Measurements from ENCODE around the gene RAD9B. TPM values are rescaled to one million over a fixed set of nuclear protein-coding genes. Genes with fewer than 3 reads are reported as not detected.
"Not testable (repeated sequence)": the region's sequence is repeated elsewhere in the genome, so short reads cannot be mapped to it uniquely, and the experiment has no call there.

RAD9B gene
- total and polyA plus RNA-seq, 2 of the 13 experiments (the other 11 are each of a cell fraction or from before 2014, with no cell fraction given): 0.05 to 0.38 TPM

GRCh38 chr12:110461189-110461588 is 40.9 kb upstream of the RAD9B start:
- intact Hi-C loops (cut with micrococcal nuclease; ENCODE audit: unreplicated experiment); BruUV-seq (replicated peaks): not testable (repeated sequence)

GRCh38 chr12:110465024-110465423 is 37.1 kb upstream of the RAD9B start:
- FAIRE-seq (no peak), DNase-seq (ENCODE audit: low spot score) (no peak), ATAC-seq (no peak)
- in situ Hi-C loops (cut with HindIII; ENCODE audit: extremely low pct_ligation_motif_present, low pct_unique_long_range_greater_than_20kb): no loop called here
- no peaks in the 10 kb centered on the region for H4K20me1 ChIP-seq (ENCODE audit: insufficient read depth, low read length)
- WGBS (ENCODE audit: low lambda C conversion rate): 93% methylated on average over 2 of the region's 2 CpGs
- peaks cover 0 to 3% of the 10 kb centered on the region in 2 experiments; a peak in 1 of 5 replicates for H3K27me3 ChIP-seq (ENCODE audit: control insufficient read depth in 1 of 2, insufficient read depth in 2 of 2, low read length in 2 of 2)
- CTCF ChIA-PET (ENCODE audit: low intra/inter-chr PET ratio, low total read pairs): no interaction called here
- H2AFZ ChIP-seq (ENCODE audit: low read length): no peak overlapping the region
- no peak overlapping the region for H3K4me2 ChIP-seq (ENCODE audit: low read depth, low read length)
- H3K9ac ChIP-seq (ENCODE audit: insufficient read depth, low read depth, low read length): no peak overlapping the region
- no peaks in the 10 kb centered on the region for H3K9me3 ChIP-seq (ENCODE audit: low read length)
- H3K4me1 ChIP-seq (ENCODE audit: insufficient read depth, low read length): peaks cover 18% of the 10 kb centered on the region
- H3K36me3 ChIP-seq (replicated peaks in 1 of 2; ENCODE audit: control insufficient read depth in 1 of 2, insufficient read depth in 2 of 2, low read length in 2 of 2): peaks cover 5 to 38% of the 10 kb centered on the region in 2 experiments
- POLR2A ChIA-PET: no interaction called here
- H3K27ac ChIP-seq (ENCODE audit: extremely low read length, insufficient read depth, low read length): no peak overlapping the region
- intact Hi-C loops (cut with micrococcal nuclease; ENCODE audit: unreplicated experiment): no loop called here
- H3K4me3 ChIP-seq (replicated peaks in 1 of 3; ENCODE audit: insufficient read depth in 1 of 3, low read depth in 2 of 3, low read length in 3 of 3): no peak overlapping the region
- H3K79me2 ChIP-seq (ENCODE audit: insufficient read depth, low read length): peaks cover 22% of the 10 kb centered on the region
- no TSS peak for BruUV-seq (replicated peaks)
- TF ChIP-seq THAP7 (CRISPR knock-in tag; IDR thresholded peaks at IDR 0.05) (no peak), ZNF121 (CRISPR knock-in tag; IDR thresholded peaks at IDR 0.05) (no peak), RXRB (CRISPR knock-in tag; IDR thresholded peaks at IDR 0.05; ENCODE audit: borderline replicate concordance) (no peak), CSRNP2 (CRISPR knock-in tag; conservative IDR thresholded peaks at IDR 0.05; ENCODE audit: low read depth) (no peak), HIVEP1 (CRISPR knock-in tag; IDR thresholded peaks at IDR 0.05) (no peak), ZNF432 (CRISPR knock-in tag; IDR thresholded peaks at IDR 0.05; ENCODE audit: borderline replicate concordance) (no peak)

More at GRCh38 chr12:110461189-110461588, 40.9 kb upstream of the RAD9B start:
- H3K79me2 ChIP-seq (ENCODE audit: insufficient read depth, low read length); ATAC-seq; H3K27me3 ChIP-seq (ENCODE audit: control insufficient read depth in 1 of 2, insufficient read depth in 2 of 2, low read length in 2 of 2); H3K4me2 ChIP-seq (ENCODE audit: low read depth, low read length); DNase-seq (ENCODE audit: low spot score); H2AFZ ChIP-seq (ENCODE audit: low read length); H3K27ac ChIP-seq (ENCODE audit: extremely low read length, insufficient read depth, low read length); FAIRE-seq; H3K9me3 ChIP-seq (ENCODE audit: low read length); H3K4me3 ChIP-seq (replicated peaks in 1 of 3; ENCODE audit: insufficient read depth in 1 of 3, low read depth in 2 of 3, low read length in 3 of 3); in situ Hi-C loops (cut with HindIII; ENCODE audit: extremely low pct_ligation_motif_present, low pct_unique_long_range_greater_than_20kb); H4K20me1 ChIP-seq (ENCODE audit: insufficient read depth, low read length); POLR2A ChIA-PET; H3K9ac ChIP-seq (ENCODE audit: insufficient read depth, low read depth, low read length); H3K4me1 ChIP-seq (ENCODE audit: insufficient read depth, low read length); CTCF ChIA-PET (ENCODE audit: low intra/inter-chr PET ratio, low total read pairs): not testable (repeated sequence)
- H3K36me3 ChIP-seq (replicated peaks in 1 of 2; ENCODE audit: control insufficient read depth in 1 of 2, insufficient read depth in 2 of 2, low read length in 2 of 2): peaks cover 10 to 62% of the 10 kb centered on the region in 2 experiments
- 94% methylated on average over 5 of the region's 5 CpGs for WGBS (ENCODE audit: low lambda C conversion rate)

Measured in HepG2 (cell line).